Measurements from ENCODE around the gene IL1RL2. TPM values are rescaled to one million over a fixed set of nuclear protein-coding genes. Genes with fewer than 3 reads are reported as not detected.

IL1RL2 gene
- total and polyA plus RNA-seq, 2 of the 8 experiments (the other 6 are each of a cell fraction or from before 2014, with no cell fraction given) = not detected

GRCh38 chr2:102168026-102168771, 18.6 kb upstream of the IL1RL2 start:
- no peaks in the 10 kb centered on the region for H3K23me2 ChIP-seq (ENCODE audit: low read depth, low read length)
- H3K23ac ChIP-seq (ENCODE audit: insufficient read length) = no peak overlapping the region
- no peak overlapping the region for H4K8ac ChIP-seq (ENCODE audit: extremely low read depth, insufficient read depth, low read length)
- ChIA-PET POLR2A (ENCODE audit: partially characterized antibody) (no interaction called here), CTCF (ENCODE audit: partially characterized antibody) (interaction anchor here (0.8 to 2.9 kb wide), 4 partner anchors 11 to 162 kb away, joined by 3 to 16 read pairs (median 4); no protein-coding TSS in a partner anchor)
- no peaks in the 10 kb centered on the region for H4K20me1 ChIP-seq (replicated peaks in 1 of 2; ENCODE audit: control insufficient read depth in 1 of 2, insufficient read depth in 2 of 2, low read length in 2 of 2)
- H3K4me2 ChIP-seq (ENCODE audit: insufficient read depth in 1 of 2, low read depth in 2 of 2, low read length in 2 of 2) = no peak overlapping the region
- H2AK5ac ChIP-seq (ENCODE audit: low read depth, low read length) = no peak overlapping the region
- 0 out of 7 replicates have a peak, but pooled peaks cover 0 to 2% (median 0%) of the 10 kb centered on the region in 4 experiments for H3K4me1 ChIP-seq (replicated peaks in 1 of 4; ENCODE audit: control insufficient read depth in 3 of 4, insufficient read depth in 4 of 4, low read length in 3 of 4)
- H4K5ac ChIP-seq (ENCODE audit: insufficient read length, low read depth, low read length) = no peak overlapping the region
- no peak overlapping the region for H2BK5ac ChIP-seq (ENCODE audit: low read depth, low read length)
- no peak overlapping the region for H3K4me3 ChIP-seq (ENCODE audit: extremely low read depth in 1 of 4, insufficient read depth in 2 of 4, low read depth in 3 of 4, low read length in 4 of 4)
- H3K56ac ChIP-seq (replicated peaks; ENCODE audit: insufficient read length, low read depth, low read length) = no peak overlapping the region
- no peak overlapping the region for H2AFZ ChIP-seq (ENCODE audit: low read length)
- no peak overlapping the region for H2BK120ac ChIP-seq (replicated peaks; ENCODE audit: low read depth, low read length)
- DNase-seq (ENCODE audit: low read depth in 1 of 2, low spot score in 2 of 2) (no peak), FAIRE-seq (no peak)
- no peaks in the 10 kb centered on the region for H3K79me2 ChIP-seq (ENCODE audit: control insufficient read depth in 1 of 2, insufficient read depth in 2 of 2, low read length in 2 of 2)
- H2BK20ac ChIP-seq (ENCODE audit: low read length) = no peak overlapping the region
- no peaks in the 10 kb centered on the region for H3K9me3 ChIP-seq (ENCODE audit: insufficient read depth in 2 of 2, low read depth in 1 of 2, low read length in 1 of 2)
- no peak overlapping the region for H2BK15ac ChIP-seq (ENCODE audit: low read length)
- no peak overlapping the region for H3K9ac ChIP-seq (replicated peaks in 1 of 4; ENCODE audit: extremely low read depth in 1 of 4, low read depth in 3 of 4, low read length in 3 of 4)
- H3K27me3 ChIP-seq (replicated peaks in 1 of 4; ENCODE audit: control insufficient read depth in 3 of 4, extremely low read depth in 1 of 4, insufficient read depth in 3 of 4, low read length in 3 of 4) = no peaks in the 10 kb centered on the region
- H3K18ac ChIP-seq (ENCODE audit: extremely low read depth, low read length) = no peak overlapping the region
- TF ChIP-seq POLR2A (IDR thresholded peaks at IDR 0.05; ENCODE audit: control extremely low read depth in 1 of 2, low read depth in 2 of 2, low read length in 2 of 2) (no peak), EP300 (IDR thresholded peaks at IDR 0.05; ENCODE audit: borderline replicate concordance in 1 of 2, low read depth in 2 of 2, low read length in 2 of 2) (no peak), SIX5 (IDR thresholded peaks at IDR 0.05; ENCODE audit: low read depth, low read length) (no peak), RFX5 (IDR thresholded peaks at IDR 0.05; ENCODE audit: borderline replicate concordance, low read depth, low read length) (no peak), TBP (IDR thresholded peaks at IDR 0.05; ENCODE audit: low read depth, low read length) (no peak)
- no peak overlapping the region for H2BK12ac ChIP-seq (ENCODE audit: low read depth, low read length)
- no peaks in the 10 kb centered on the region for H3K79me1 ChIP-seq (ENCODE audit: low read depth, low read length)
- H3K36me3 ChIP-seq (ENCODE audit: control insufficient read depth in 2 of 4, insufficient read depth in 4 of 4, low read length in 3 of 4) = no peaks in the 10 kb centered on the region
- H3K4ac ChIP-seq (replicated peaks; ENCODE audit: insufficient read length, low read depth, low read length) = no peak overlapping the region
- H3K27ac ChIP-seq (ENCODE audit: low read depth, low read length) = no peak overlapping the region
- WGBS, 2 experiments (ENCODE audit: extremely low coverage in 1 of 2, insufficient coverage in 1 of 2, insufficient read length in 1 of 2, insufficient replicate concordance in 2 of 2, low coverage in 1 of 2, low lambda C conversion rate in 2 of 2, missing lambda C conversion rate in 1 of 2) = 92% methylated on average over 5 of the region's 5 CpGs; no CpG with 5 or more reads in 1 of the 2 experiments
- H4K91ac ChIP-seq (replicated peaks; ENCODE audit: insufficient read length, low read length) = no peak overlapping the region
- H3K14ac ChIP-seq (ENCODE audit: insufficient read length) = no peak overlapping the region
